ENCODE measurements around the gene SYNPO.

Gene SYNPO

DNA sequence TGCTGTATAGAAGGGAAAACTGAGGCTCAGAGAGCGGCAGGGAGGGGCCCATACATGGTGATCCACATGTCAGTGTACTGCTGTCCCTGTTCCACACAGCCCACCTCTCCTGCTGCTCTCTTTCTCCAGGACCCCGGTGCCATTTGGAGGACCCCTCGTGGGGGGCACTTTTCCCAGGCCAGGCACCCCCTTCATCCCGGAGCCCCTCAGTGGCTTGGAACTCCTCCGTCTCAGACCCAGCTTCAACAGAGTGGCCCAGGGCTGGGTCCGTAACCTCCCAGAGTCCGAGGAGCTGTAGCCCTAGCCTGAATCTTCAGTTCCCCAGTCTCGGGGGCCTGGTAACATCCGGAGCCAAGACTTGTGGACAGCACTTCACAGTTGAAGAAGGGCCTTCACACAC is 36.1 kb downstream of the SYNPO start:
- H3K27ac ChIP-seq: no peak overlapping the region
- no peaks in the 10 kb centered on the region for H3K9me3 ChIP-seq
- no peak overlapping the region for H3K4me3 ChIP-seq (ENCODE audit: low read depth in 1 of 2, low read length in 1 of 2)
- H3K36me3 ChIP-seq: no peaks in the 10 kb centered on the region
- TF ChIP-seq, protein P1, sequence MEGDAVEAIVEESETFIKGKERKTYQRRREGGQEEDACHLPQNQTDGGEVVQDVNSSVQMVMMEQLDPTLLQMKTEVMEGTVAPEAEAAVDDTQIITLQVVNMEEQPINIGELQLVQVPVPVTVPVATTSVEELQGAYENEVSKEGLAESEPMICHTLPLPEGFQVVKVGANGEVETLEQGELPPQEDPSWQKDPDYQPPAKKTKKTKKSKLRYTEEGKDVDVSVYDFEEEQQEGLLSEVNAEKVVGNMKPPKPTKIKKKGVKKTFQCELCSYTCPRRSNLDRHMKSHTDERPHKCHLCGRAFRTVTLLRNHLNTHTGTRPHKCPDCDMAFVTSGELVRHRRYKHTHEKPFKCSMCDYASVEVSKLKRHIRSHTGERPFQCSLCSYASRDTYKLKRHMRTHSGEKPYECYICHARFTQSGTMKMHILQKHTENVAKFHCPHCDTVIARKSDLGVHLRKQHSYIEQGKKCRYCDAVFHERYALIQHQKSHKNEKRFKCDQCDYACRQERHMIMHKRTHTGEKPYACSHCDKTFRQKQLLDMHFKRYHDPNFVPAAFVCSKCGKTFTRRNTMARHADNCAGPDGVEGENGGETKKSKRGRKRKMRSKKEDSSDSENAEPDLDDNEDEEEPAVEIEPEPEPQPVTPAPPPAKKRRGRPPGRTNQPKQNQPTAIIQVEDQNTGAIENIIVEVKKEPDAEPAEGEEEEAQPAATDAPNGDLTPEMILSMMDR (IDR thresholded peaks at IDR 0.05): no peak
- H3K4me1 ChIP-seq (ENCODE audit: control insufficient read depth in 1 of 2, insufficient read depth in 1 of 2, low read depth in 1 of 2, low read length in 1 of 2): peaks cover 18 to 21% of the 10 kb centered on the region in 2 experiments
- H3K27me3 ChIP-seq: peaks cover 10% of the 10 kb centered on the region

DNA sequence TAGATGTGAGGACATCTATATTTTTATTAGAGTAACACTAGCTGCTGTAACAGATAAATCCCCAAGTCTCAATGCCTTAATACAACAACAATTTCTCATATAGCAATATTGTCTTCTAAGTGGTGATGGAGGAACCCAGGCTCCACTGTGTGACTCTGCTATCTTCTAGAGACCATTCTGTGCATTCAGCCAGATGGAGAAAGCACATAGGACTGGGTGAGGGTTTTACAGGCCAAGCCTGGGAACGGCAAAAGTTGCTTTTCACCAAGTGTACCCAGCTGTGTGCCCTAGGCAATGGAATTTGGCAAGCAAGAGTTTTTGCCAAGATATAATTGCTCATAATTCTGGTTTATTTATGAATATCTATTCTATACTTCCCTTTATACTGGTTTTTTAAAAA is 48.7 kb downstream of the SYNPO start:
- no peak overlapping the region for H3K27ac ChIP-seq
- peaks cover 51% of the 10 kb centered on the region for H3K36me3 ChIP-seq
- no peaks in the 10 kb centered on the region for H3K9me3 ChIP-seq
- H3K27me3 ChIP-seq: no peaks in the 10 kb centered on the region
- TF ChIP-seq, protein P1 (IDR thresholded peaks at IDR 0.05): no peak
- peaks cover 6 to 9% of the 10 kb centered on the region in 2 experiments for H3K4me1 ChIP-seq (ENCODE audit: control insufficient read depth in 1 of 2, insufficient read depth in 1 of 2, low read depth in 1 of 2, low read length in 1 of 2)
- H3K4me3 ChIP-seq (ENCODE audit: low read depth in 1 of 2, low read length in 1 of 2): no peak overlapping the region

DNA sequence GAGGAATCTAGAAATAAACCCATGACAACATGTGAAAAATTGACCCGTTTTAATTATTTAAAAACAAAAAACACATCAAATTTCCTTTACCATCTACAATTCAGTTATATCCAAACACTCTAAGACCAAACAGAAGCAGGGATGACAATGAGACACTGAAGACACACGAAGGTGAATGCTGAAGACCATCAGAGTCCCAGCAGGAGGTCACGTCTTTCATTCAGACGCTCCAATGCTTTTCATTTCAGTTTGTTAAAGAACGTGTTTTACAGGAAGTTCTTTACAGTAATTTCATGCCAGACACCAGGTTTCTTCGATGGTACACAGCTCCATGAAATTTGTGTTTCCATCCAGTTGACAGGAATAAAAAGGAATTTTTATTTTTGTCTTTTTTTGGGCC is 50.3 kb downstream of the SYNPO start:
- peak overlapping the region; percentile 21 for H3K27ac ChIP-seq
- no peak overlapping the region for H3K4me3 ChIP-seq (ENCODE audit: low read depth in 1 of 2, low read length in 1 of 2)
- no peaks in the 10 kb centered on the region for H3K9me3 ChIP-seq
- TF ChIP-seq, protein P1 (IDR thresholded peaks at IDR 0.05): no peak
- peaks cover 68% of the 10 kb centered on the region for H3K36me3 ChIP-seq
- peaks cover 6 to 9% of the 10 kb centered on the region in 2 experiments for H3K4me1 ChIP-seq (ENCODE audit: control insufficient read depth in 1 of 2, insufficient read depth in 1 of 2, low read depth in 1 of 2, low read length in 1 of 2)
- no peaks in the 10 kb centered on the region for H3K27me3 ChIP-seq

DNA sequence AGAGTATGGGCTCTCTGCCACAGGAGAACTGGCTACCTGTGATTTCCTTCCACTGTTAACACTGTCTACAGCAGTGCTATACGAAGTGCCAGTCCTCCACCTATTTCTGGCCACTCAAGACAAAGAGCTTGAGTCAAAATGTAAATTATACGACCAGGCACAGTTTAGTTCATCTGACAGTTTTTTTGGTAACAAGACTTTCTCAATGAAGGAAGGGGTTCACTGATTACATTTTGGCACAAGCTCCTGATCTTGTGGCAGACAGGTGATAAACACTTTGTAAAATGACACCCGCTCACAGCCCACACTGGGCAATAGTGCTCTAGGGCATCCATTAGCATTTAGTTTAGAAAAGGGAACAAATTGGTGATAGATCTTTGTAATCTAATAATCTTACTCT is 51.8 kb downstream of the SYNPO start:
- peaks cover 6 to 9% of the 10 kb centered on the region in 2 experiments for H3K4me1 ChIP-seq (ENCODE audit: control insufficient read depth in 1 of 2, insufficient read depth in 1 of 2, low read depth in 1 of 2, low read length in 1 of 2)
- TF ChIP-seq, protein P1 (IDR thresholded peaks at IDR 0.05): no peak
- no peak overlapping the region for H3K4me3 ChIP-seq (ENCODE audit: low read depth in 1 of 2, low read length in 1 of 2)
- H3K9me3 ChIP-seq: no peaks in the 10 kb centered on the region
- peaks cover 83% of the 10 kb centered on the region for H3K36me3 ChIP-seq
- H3K27ac ChIP-seq: no peak overlapping the region
- H3K27me3 ChIP-seq: no peaks in the 10 kb centered on the region

DNA sequence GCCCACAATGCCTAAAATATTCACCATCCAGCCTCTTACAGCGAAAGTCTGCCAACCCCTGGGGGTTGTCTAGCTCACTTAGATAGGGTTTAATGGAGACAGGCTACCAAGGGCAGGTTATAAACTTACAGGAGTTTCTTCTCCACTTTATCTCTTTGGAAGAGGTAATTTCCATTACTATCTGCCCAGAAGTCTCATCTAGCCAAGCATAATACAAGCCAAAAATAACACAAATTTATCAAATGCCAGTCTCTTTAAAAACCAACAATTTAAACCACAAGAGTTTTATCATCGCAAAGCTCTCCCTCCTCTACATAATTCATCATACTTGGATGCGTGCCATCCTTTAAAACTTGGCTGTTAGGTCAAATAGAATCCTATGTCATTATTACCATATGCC is 54.2 kb downstream of the SYNPO start:
- peaks cover 5 to 9% of the 10 kb centered on the region in 2 experiments for H3K4me1 ChIP-seq (ENCODE audit: control insufficient read depth in 1 of 2, insufficient read depth in 1 of 2, low read depth in 1 of 2, low read length in 1 of 2)
- no peaks in the 10 kb centered on the region for H3K27me3 ChIP-seq
- H3K36me3 ChIP-seq: peaks cover 95% of the 10 kb centered on the region
- no peak overlapping the region for H3K4me3 ChIP-seq (ENCODE audit: low read depth in 1 of 2, low read length in 1 of 2)
- H3K9me3 ChIP-seq: no peaks in the 10 kb centered on the region
- TF ChIP-seq, protein P1 (IDR thresholded peaks at IDR 0.05): no peak
- H3K27ac ChIP-seq: no peak overlapping the region

DNA sequence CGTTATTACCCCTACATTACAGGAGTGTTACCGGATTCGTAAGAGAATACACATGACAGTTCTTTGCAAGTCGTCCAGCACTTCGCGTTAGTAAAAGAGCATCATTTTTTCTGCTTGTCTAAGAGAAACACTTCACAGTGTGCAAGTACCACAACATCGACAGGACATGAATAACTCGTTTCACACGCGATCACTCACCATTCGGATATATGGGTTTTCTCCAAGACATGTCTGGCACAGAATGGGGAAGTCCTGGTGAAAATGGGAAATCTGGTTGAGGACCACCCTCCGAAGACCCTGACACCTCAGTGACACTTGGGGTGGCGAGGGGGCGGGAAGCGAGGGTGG is 59.8 kb downstream of the SYNPO start:
- TF ChIP-seq, protein P1 (IDR thresholded peaks at IDR 0.05): no peak
- H3K9me3 ChIP-seq: no peaks in the 10 kb centered on the region
- peak overlapping the region; percentile 95 for H3K27ac ChIP-seq
- peaks cover 19 to 24% of the 10 kb centered on the region in 2 experiments for H3K4me1 ChIP-seq (ENCODE audit: control insufficient read depth in 1 of 2, insufficient read depth in 1 of 2, low read depth in 1 of 2, low read length in 1 of 2)
- H3K36me3 ChIP-seq: peaks cover 39% of the 10 kb centered on the region
- peaks cover 7% of the 10 kb centered on the region for H3K27me3 ChIP-seq
- peak overlapping the region; percentile 96 to 97 for H3K4me3 ChIP-seq (ENCODE audit: low read depth in 1 of 2, low read length in 1 of 2)

Data from neutrophil (primary cell).